ENCODE results near the gene HSD11B1. TPM values are rescaled to one million over a fixed set of nuclear protein-coding genes. Genes with fewer than 3 reads are reported as not detected.

The HSD11B1 gene
- total RNA-seq = 11.6 and 18.6 TPM in 2 replicates

GRCh38 chr1:209704584-209704983 is at the start of gene HSD11B1:
Gene HSD11B1, plus strand, starts transcription at chr1:209704846. Its CDS starts 97 bp downstream, at chr1:209704943.

GRCh38 chr1:209674957-209675564 is 29.6 kb upstream of the HSD11B1 start, which contains the start of gene G0S2:
Gene G0S2, plus strand, starts transcription at chr1:209675412. Its CDS starts 273 bp downstream, at chr1:209675685.

GRCh38 chr1:209755926-209756614 is 51.4 kb downstream of the HSD11B1 start, which contains the start of gene TRAF3IP3:
Gene TRAF3IP3, plus strand, starts transcription at chr1:209756053. Its CDS starts 3,987 bp downstream, at chr1:209760040.

Other genes starting within 250 kb of the HSD11B1 start
- 0.66 and 10.6 TPM in 2 replicates for gene CAMK1G, start 121.1 kb upstream of the HSD11B1 start, total RNA-seq
- gene LAMB3, start 52.4 kb upstream of the HSD11B1 start, total RNA-seq = 4.6 and 28.9 TPM in 2 replicates
- 53.2 and 78.7 TPM in 2 replicates for gene G0S2, start 29.4 kb upstream of the HSD11B1 start, total RNA-seq
- gene TRAF3IP3, start 51.2 kb downstream of the HSD11B1 start, total RNA-seq = 0.14 TPM in 1 of 2 replicates, not detected in the other
- gene C1orf74, start 79.7 kb downstream of the HSD11B1 start, total RNA-seq = 1.8 and 4.4 TPM in 2 replicates
- under 0.01 and 0.14 TPM in 2 replicates for gene IRF6, start 101.3 kb downstream of the HSD11B1 start, total RNA-seq
- 11.4 and 20.6 TPM in 2 replicates for gene UTP25, start 123.1 kb downstream of the HSD11B1 start, total RNA-seq
- 1.8 and 2.6 TPM in 2 replicates for gene SYT14, start 233.4 kb downstream of the HSD11B1 start, total RNA-seq